GM19324 (cell line): ENCODE measurements around the gene SLC45A2.
"Not testable (repeated sequence)": the region's sequence is repeated elsewhere in the genome, so short reads cannot be mapped to it uniquely, and the experiment has no call there.

Experiments
- ATAC-seq: cut with Tn5 transposase; IDR thresholded peaks from one replicate; pipeline ENCODE4 v1.9.1; 2021; ENCODE audit warnings: mild to moderate bottlenecking, moderate library complexity; ENCODE audit not compliant: unreplicated experiment, low FRiP score

SLC45A2 gene

DNA sequence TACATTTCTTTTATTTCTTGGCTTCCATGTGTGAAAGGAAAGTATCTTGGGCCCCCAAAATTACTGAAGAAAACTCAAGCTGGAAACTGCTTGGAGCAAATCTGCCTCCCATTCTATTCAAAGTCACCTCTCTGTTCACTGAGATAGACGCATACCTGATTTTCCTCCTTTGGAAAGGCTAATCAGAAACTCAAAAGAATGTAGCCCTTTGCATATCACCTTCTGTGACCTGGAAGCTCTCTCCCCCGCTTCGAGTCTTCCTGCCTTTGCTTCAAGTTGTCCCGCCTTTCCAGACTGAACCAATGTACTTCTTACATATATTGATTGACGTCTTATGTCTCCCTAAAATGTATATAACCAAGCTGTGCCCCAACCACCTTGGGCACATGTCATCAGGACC, 53.4 kb downstream of the SLC45A2 start:
- no peak for ATAC-seq

DNA sequence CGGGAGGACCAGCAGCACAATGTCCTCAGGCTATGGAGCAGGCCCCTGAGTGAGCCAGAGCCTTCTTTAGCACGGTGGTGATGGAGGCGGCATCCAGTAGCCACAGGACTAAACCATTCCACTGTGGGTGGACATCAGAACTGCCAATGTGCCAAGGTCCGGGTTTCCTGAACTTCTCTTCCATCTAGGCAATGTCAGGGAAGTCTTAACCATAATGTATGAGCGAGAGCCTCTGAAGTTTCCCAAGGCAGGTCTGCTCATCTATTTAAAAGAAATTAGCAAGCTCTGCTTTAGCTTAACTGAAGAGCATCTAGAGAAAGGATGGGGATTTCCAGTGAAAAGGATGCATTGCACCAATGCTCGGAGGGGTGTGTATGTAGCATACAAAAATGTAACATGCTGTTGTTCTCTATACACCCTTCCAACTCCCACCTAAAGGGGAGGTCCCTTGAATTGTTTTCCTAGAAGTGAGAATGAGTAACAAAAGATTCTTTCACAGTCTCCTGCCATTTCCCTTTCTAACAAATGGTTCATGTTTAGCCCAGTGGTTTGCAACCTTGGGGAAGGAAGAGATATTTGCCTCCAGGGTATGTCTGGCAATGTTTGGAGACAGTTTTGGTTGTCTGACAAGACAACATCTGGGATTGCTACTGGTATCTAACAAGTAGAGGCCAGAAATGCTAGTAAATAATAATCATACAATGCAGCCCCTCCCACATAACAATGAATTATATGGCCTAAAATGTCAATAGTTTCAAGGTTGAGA, 54.4 kb downstream of the SLC45A2 start:
- no peak for ATAC-seq

DNA sequence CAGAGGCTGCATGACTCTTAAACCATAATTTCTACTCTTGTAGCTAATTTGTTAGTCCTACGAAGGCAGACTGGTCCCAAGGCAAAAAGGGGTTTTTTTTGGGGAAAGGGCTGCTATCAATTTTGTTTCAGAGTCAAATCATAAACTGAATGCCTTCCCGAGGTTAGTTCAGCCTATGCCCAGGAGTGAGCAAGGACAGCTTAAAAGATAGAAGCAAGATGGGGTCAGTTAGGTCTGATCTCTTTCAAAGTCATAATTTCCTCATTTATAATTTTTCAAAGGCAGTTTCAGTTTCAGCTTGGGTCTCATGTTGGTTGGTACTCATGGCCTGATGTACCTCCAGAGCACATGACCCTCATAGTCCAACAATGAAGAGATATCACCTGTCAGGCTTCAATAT, 56.2 kb downstream of the SLC45A2 start:
- ATAC-seq, result no peak

DNA sequence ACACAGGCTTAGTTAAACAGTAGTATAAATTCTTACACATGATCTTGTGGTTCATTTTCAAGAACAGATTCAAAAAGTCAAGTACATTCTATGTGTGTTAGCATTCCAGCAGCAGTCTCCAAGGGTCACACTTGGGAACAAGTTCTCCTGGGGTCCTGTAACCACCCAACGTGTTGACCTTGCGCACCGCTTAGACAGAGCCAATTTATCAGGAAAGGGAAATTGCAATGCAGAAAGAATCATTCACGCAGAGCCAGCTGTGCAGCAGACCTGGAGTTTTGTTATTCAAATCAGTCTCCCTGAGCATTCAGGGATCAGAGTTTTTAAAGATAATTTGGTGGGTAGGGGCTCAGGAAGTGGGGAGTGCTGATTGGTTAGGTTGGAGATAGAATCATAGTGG, 56.8 kb downstream of the SLC45A2 start:
- no peak for ATAC-seq

DNA sequence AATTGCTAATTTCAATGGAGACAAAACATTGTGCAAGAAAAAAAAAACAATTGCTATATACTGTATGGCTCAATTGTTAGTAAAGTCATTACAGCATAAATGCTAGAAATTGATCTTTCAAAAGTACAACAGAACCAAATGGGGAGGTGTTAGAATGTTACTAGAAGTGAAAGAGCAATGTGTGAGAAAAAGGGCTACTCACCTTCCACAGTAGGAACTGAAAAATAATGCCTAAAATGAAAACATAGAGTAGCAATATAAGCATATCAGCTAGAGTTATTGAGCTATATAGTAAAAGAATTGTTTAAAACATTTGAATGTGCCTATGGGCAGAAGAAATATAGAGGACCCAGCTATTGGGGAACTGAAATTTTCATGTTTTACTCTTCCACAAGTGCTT, 59.2 kb downstream of the SLC45A2 start:
- ATAC-seq, result no peak

DNA sequence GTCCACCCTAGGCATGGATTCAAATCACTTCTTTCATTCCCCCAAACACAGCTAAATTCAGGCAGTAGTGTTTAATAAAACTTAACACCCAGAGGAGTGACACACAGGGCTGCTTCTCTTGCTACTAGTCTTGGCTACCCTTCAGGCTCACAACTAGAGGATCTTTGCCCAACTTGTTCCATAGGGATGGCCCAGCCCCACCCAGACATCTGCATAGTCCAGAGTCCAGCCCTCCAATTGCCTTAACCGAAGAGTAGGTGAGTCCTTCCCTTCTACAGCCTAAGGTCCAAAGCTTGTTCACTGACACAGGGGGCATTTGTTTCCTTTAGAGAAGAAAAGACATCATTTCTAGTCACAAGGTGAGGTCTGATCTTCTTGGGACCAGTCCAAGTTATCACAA, 63.5 kb downstream of the SLC45A2 start:
- no peak for ATAC-seq

DNA sequence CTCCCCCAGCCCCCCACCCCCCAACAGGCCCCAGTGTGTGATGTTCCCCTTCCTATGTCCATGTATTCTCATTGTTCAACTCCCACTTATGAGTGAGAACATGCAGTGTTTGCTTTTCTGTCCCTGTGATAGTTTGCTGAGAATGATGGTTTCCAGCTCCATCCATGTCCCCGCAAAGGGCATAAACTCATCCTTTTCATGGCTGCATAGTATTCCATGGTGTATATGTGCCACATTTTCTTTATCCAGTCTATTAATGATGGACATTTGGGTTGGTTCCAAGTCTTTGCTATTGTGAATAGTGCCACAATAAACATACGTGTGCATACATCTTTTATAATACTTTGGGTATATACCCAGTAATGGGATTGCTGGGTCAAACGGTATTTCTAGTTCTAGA, 69.6 kb downstream of the SLC45A2 start:
- ATAC-seq, result not testable (repeated sequence)

DNA sequence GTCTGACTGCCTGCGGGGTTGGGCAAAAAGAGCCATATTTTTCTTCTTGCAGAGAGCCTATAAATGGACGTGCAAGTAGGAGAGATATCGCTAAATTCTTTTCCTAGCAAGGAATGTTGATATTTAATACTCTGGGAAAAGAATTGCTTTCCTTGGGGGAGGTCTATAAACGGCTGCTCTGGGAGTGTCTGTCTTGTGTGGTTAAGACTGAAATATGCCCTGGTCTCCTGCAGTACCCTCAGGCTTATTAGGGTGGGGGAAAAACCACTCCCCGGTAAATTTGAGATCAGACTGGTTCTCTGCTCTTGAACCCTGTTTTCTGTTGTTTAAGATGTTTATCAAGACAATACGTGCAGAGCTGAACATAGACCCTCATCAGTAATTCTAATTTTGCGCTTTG, 78.2 kb downstream of the SLC45A2 start:
- not testable (repeated sequence) for ATAC-seq

DNA sequence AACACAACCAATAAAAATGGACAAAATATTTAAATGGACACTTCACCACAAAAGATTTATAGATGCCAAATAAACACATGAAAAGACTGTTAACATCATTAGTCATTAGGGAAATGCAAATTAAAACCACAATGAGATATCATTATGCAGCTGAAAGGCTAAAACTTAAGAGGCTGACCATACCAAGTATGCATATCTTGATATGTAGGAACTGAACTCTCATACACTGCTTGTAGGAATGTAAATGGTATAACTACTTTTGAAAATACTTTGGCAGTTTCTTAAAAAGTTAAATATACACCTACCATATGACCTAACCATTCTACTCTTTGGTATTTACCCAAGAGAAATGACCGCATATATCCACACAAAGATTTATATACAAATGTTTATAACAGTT, 79.1 kb downstream of the SLC45A2 start:
- no peak for ATAC-seq

DNA sequence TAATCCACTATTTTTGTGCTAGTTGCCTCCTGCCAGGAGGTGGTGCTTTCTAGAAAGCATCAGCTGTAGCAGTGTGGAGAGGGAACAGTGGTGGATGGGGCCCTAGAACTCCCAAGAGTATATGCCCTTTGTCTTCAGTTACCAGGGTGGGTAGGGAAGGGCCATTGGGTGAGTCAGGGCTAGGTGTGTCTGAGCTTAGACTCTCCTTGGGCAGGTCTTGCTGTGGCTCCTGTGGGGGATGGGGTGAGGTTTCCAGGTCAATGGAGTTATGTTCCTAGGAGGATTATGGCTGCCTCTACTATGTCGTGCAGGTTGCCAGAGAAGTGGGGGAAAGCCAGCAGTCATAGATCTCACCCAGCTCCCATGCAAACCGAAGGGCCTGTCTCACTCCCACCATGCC, 81.4 kb downstream of the SLC45A2 start:
- ATAC-seq, result no peak

DNA sequence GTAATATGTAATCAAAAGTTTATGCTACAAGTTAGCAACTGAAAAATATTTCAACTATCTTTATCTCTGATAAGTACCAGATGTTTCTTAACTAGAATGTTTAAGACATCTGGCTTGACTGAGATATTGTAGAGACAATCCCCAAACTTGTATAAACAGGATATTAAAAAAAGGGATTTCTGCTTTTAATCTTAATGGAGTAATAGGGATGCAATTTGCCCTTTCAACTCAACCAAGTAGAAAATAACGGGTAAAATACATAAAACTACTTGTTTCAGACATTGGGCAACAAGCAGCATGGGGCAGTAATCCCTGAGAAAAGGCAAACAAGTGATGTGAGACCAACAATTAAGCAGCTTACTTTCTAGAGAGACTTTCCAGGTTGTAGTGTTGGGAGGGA, 83.3 kb downstream of the SLC45A2 start:
- no peak for ATAC-seq
